Smooth muscle cell (in vitro differentiated cells): ENCODE results near the gene SYT1. TPM values are rescaled to one million over a fixed set of nuclear protein-coding genes. Genes with fewer than 3 reads are reported as not detected.

ENCODE experiments used
- DNase-seq: peaks from one replicate; lab custom pipeline; 2025; ENCODE audit not compliant: unreplicated experiment; lab: John Stamatoyannopoulos, UW
- H2AFZ ChIP-seq: fragments of 200-600 bp; sonication (generic); 2 replicates; pipeline ENCODE4 v1.6.0; 2016; ENCODE audit warnings: antibody characterized with exemption, low read depth, mild to moderate bottlenecking
- H3F3A ChIP-seq: fragments of 200-600 bp; sonication (generic); 2 replicates; pipeline ENCODE4 v1.6.0; 2017; ENCODE audit warnings: antibody characterized with exemption, low read depth
- H3K27ac ChIP-seq: fragments of 200-600 bp; sonication (generic); 2 replicates; pipeline ENCODE4 v1.5.1; 2016; ENCODE audit warnings: low read depth, mild to moderate bottlenecking
- H3K27me3 ChIP-seq: fragments of 200-600 bp; sonication (generic); 2 replicates; pipeline ENCODE4 v1.6.1; 2016; ENCODE audit warnings: low read depth, mild to moderate bottlenecking
- H3K36me3 ChIP-seq: fragments of 200-600 bp; sonication (generic); 2 replicates; pipeline ENCODE4 v1.5.1; 2016; ENCODE audit warnings: low read depth
- H3K4me1 ChIP-seq: fragments of 200-600 bp; sonication (generic); 2 replicates; pipeline ENCODE4 v1.5.1; 2016; ENCODE audit warnings: low read depth
- H3K4me2 ChIP-seq: fragments of 200-600 bp; sonication (generic); 2 replicates; pipeline ENCODE4 v1.6.0; 2016; ENCODE audit warnings: mild to moderate bottlenecking
- H3K4me3 ChIP-seq: fragments of 200-600 bp; sonication (generic); 2 replicates; pipeline ENCODE4 v1.5.1; 2016; ENCODE audit warnings: mild to moderate bottlenecking
- H3K79me2 ChIP-seq: fragments of 200-600 bp; sonication (generic); 2 replicates; pipeline ENCODE4 v1.6.0; 2016; ENCODE audit warnings: low read depth, mild to moderate bottlenecking
- H3K9ac ChIP-seq: fragments of 200-600 bp; sonication (generic); 2 replicates; pipeline ENCODE4 v1.6.0; 2016; ENCODE audit warnings: low read depth
- H3K9me3 ChIP-seq: fragments of 200-600 bp; sonication (generic); replicated peaks from 2 replicates; pipeline ENCODE4 v1.5.1; 2016; ENCODE audit warnings: low read depth
- H4K20me1 ChIP-seq: fragments of 200-600 bp; sonication (generic); 2 replicates; pipeline ENCODE4 v1.6.0; 2016; ENCODE audit warnings: low read depth
- CTCF ChIP-seq: fragments of 200-600 bp; sonication (generic); IDR thresholded peaks from 2 replicates; pipeline ENCODE4 v1.5.1; 2017; ENCODE audit warnings: borderline replicate concordance, mild to moderate bottlenecking, antibody characterized with exemption; ENCODE audit not compliant: insufficient read depth, poor library complexity, severe bottlenecking
- WGBS: methylation state at CpG from one replicate; pipeline ENCODE4 v1.1.7; 2016; ENCODE audit warnings: low lambda C conversion rate; 5-methylcytosine and 5-hydroxymethylcytosine counted together
- polyA plus RNA-seq: library from polyadenylated mRNA; unstranded; fragments of >200 nt; fragmentation: Nextera tagmentation; extraction: Ambion mirVana; gene quantifications from 2 replicates; pipeline ENCODE4 v1.2.1, GENCODE V29; 2016
- total RNA-seq: library from RNA; depleted of rRNA; stranded (reverse); fragments of >200 nt; gene quantifications from 2 replicates; pipeline ENCODE4 v1.2.3, GENCODE V29; 2014

SYT1 gene
- total and polyA plus RNA-seq, 2 experiments from 2014 or later: 5.2 to 10.2 TPM

GRCh38 chr12:78966926-78967325 is 102.4 kb downstream of the SYT1 start:
- no peak for TF ChIP-seq CTCF
- 99% methylated on average over 2 of the region's 2 CpGs for WGBS
- H3K4me3 ChIP-seq: no peak overlapping the region
- no peaks in the 10 kb centered on the region for H3K79me2 ChIP-seq
- no peaks in the 10 kb centered on the region for H3K9me3 ChIP-seq
- H3K4me1 ChIP-seq: no peaks in the 10 kb centered on the region
- H3K36me3 ChIP-seq: no peaks in the 10 kb centered on the region
- H3K9ac ChIP-seq: no peak overlapping the region
- no peak overlapping the region for H3K27ac ChIP-seq
- no peak overlapping the region for H3K4me2 ChIP-seq
- no peak overlapping the region for H2AFZ ChIP-seq
- H4K20me1 ChIP-seq: no peaks in the 10 kb centered on the region
- no peaks in the 10 kb centered on the region for H3K27me3 ChIP-seq
- no peak for DNase-seq
- H3F3A ChIP-seq: no peaks in the 10 kb centered on the region

GRCh38 chr12:78968226-78968625 is 103.7 kb downstream of the SYT1 start:
- no peak for DNase-seq
- Histone ChIP-seq H3K36me3 (no peaks in the 10 kb centered on the region), H3K4me3 (no peak overlapping the region), H4K20me1 (no peaks in the 10 kb centered on the region), H3K9me3 (no peaks in the 10 kb centered on the region), H3K4me1 (no peaks in the 10 kb centered on the region), H2AFZ (no peak overlapping the region), H3K27ac (no peak overlapping the region), H3K9ac (no peak overlapping the region), H3K79me2 (no peaks in the 10 kb centered on the region), H3K27me3 (no peaks in the 10 kb centered on the region), H3F3A (no peaks in the 10 kb centered on the region), H3K4me2 (no peak overlapping the region)
- no peak for TF ChIP-seq CTCF
- 93% methylated on average over 1 of the region's 1 CpG for WGBS

- H3K79me2 ChIP-seq: no peaks in the 10 kb centered on the region
- no peak overlapping the region for H3K9ac ChIP-seq
- H3K9me3 ChIP-seq: no peaks in the 10 kb centered on the region
- no peak for DNase-seq
- H3K27me3 ChIP-seq: no peaks in the 10 kb centered on the region
- no peak overlapping the region for H3K4me2 ChIP-seq
- H3K4me3 ChIP-seq: no peak overlapping the region
- H2AFZ ChIP-seq: no peak overlapping the region
- TF ChIP-seq CTCF: no peak
- no peaks in the 10 kb centered on the region for H4K20me1 ChIP-seq
- no peak overlapping the region for H3K27ac ChIP-seq
- no peaks in the 10 kb centered on the region for H3K4me1 ChIP-seq
- H3F3A ChIP-seq: no peaks in the 10 kb centered on the region
- no peaks in the 10 kb centered on the region for H3K36me3 ChIP-seq
Measured at GRCh38 chr12:78970041-78970440, 105.5 kb downstream of the SYT1 start.

- no peak overlapping the region for H3K9ac ChIP-seq
- 74% methylated on average over 3 of the region's 3 CpGs for WGBS
- no peak for TF ChIP-seq CTCF
- no peak overlapping the region for H3K4me2 ChIP-seq
- no peaks in the 10 kb centered on the region for H3K79me2 ChIP-seq
- H3K4me3 ChIP-seq: no peak overlapping the region
- no peak for DNase-seq
- H4K20me1 ChIP-seq: no peaks in the 10 kb centered on the region
- H3K27me3 ChIP-seq: no peaks in the 10 kb centered on the region
- H3K27ac ChIP-seq: no peak overlapping the region
- no peak overlapping the region for H2AFZ ChIP-seq
- no peaks in the 10 kb centered on the region for H3F3A ChIP-seq
- H3K36me3 ChIP-seq: no peaks in the 10 kb centered on the region
- no peaks in the 10 kb centered on the region for H3K4me1 ChIP-seq
- H3K9me3 ChIP-seq: no peaks in the 10 kb centered on the region
Measured at GRCh38 chr12:78977304-78977867, 112.8 kb downstream of the SYT1 start.
